Fibroblast of peridontal ligament (primary cell): Measurements from ENCODE around the gene STYX.
"Not testable (repeated sequence)": the region's sequence is repeated elsewhere in the genome, so short reads cannot be mapped to it uniquely, and the experiment has no call there.

ENCODE experiments used
- DNase-seq: peaks from one replicate; pipeline ENCODE4 v3.0.0-alpha.2; 2010; ENCODE audit errors: extremely low read depth

STYX gene

GRCh38 chr14:52724360-52724644 is 5.7 kb upstream of the STYX start:
- no peak for DNase-seq

- not testable (repeated sequence) for DNase-seq
Measured at GRCh38 chr14:52727509-52727908, 2.5 kb upstream of the STYX start.

GRCh38 chr14:52729035-52729434 is 931 bp upstream of the STYX start:
- DNase-seq: not testable (repeated sequence)

- no peak for DNase-seq
Measured at GRCh38 chr14:52729585-52729924, 411 bp upstream of the STYX start.

GRCh38 chr14:52730709-52731111 is 744 bp downstream of the STYX start:
- DNase-seq: peak; percentile 30

- DNase-seq: no peak
Measured at GRCh38 chr14:52733824-52734223, 3.9 kb downstream of the STYX start.

GRCh38 chr14:52735921-52736489 is 6.0 kb downstream of the STYX start:
- DNase-seq: no peak

- no peak for DNase-seq
Measured at GRCh38 chr14:52738409-52738808, 8.4 kb downstream of the STYX start.

- no peak for DNase-seq
Measured at GRCh38 chr14:52740751-52741150, 10.8 kb downstream of the STYX start.

GRCh38 chr14:52741865-52742264 is 11.9 kb downstream of the STYX start:
- DNase-seq: no peak

- DNase-seq: no peak
Measured at GRCh38 chr14:52748647-52749292, 18.8 kb downstream of the STYX start.

- no peak for DNase-seq
Measured at GRCh38 chr14:52755607-52756316, 25.8 kb downstream of the STYX start.

GRCh38 chr14:52759145-52759544 is 29.2 kb downstream of the STYX start:
- no peak for DNase-seq

- DNase-seq: not testable (repeated sequence)
Measured at GRCh38 chr14:52762923-52763322, 33.0 kb downstream of the STYX start.

- DNase-seq: no peak
Measured at GRCh38 chr14:52767058-52767833, 37.3 kb downstream of the STYX start.

GRCh38 chr14:52769887-52770286 is 39.9 kb downstream of the STYX start:
- DNase-seq: no peak

GRCh38 chr14:52776816-52777215 is 46.9 kb downstream of the STYX start:
- DNase-seq: no peak

- no peak for DNase-seq
Measured at GRCh38 chr14:52778702-52779101, 48.7 kb downstream of the STYX start.

GRCh38 chr14:52780893-52781292 is 50.9 kb downstream of the STYX start:
- no peak for DNase-seq

GRCh38 chr14:52781629-52782028 is 51.7 kb downstream of the STYX start:
- no peak for DNase-seq

GRCh38 chr14:52783206-52783605 is 53.2 kb downstream of the STYX start:
- DNase-seq: no peak

- no peak for DNase-seq
Measured at GRCh38 chr14:52786887-52787286, 56.9 kb downstream of the STYX start.

GRCh38 chr14:52789118-52789517 is 59.2 kb downstream of the STYX start:
- no peak for DNase-seq
